Heart right ventricle (tissue), 16 donors: ENCODE data around the gene FTO. TPM values are rescaled to one million over a fixed set of nuclear protein-coding genes. Genes with fewer than 3 reads are reported as not detected.
"Not testable (repeated sequence)": the region's sequence is repeated elsewhere in the genome, so short reads cannot be mapped to it uniquely, and the experiment has no call there.

Source experiments
- ATAC-seq, 8 donors: fragments of 200-7000 bp; cut with Tn5 transposase; one replicate each; pipeline ENCODE4 v1.9.1; 2020; ENCODE audit warnings: mild to moderate bottlenecking in 8 of 8, moderate library complexity in 8 of 8, moderate number of reproducible peaks in 1 of 8
- DNase-seq, 2 donors: peaks; one replicate each; pipeline ENCODE4 v3.0.0-alpha.2; 2020
- H3K27ac ChIP-seq, 10 donors: fragments of 200-600 bp; sonication (generic) in 2 of 10; one replicate each; pipeline versions ENCODE4 v1.5.0 to v1.8.0; 2020 to 2022; ENCODE audit warnings: mild to moderate bottlenecking in 3 of 10
- H3K27me3 ChIP-seq, 7 donors: fragments of 200-600 bp; one replicate each; pipeline ENCODE4 v1.8.0; 2021 to 2022; ENCODE audit warnings: mild to moderate bottlenecking in 2 of 7
- H3K36me3 ChIP-seq, 9 donors: fragments of 200-600 bp; sonication (generic) in 1 of 9; one replicate each; pipeline versions ENCODE4 v1.5.0 to v1.8.0; 2020 to 2022; ENCODE audit warnings: mild to moderate bottlenecking in 2 of 9
- H3K4me1 ChIP-seq, 9 donors: fragments of 200-600 bp; sonication (generic) in 1 of 9; one replicate each; pipeline versions ENCODE4 v1.5.0 to v1.8.0; 2020 to 2022; ENCODE audit warnings: mild to moderate bottlenecking in 4 of 9
- H3K4me3 ChIP-seq, 10 donors: fragments of 200-600 bp; sonication (generic) in 2 of 10; one replicate each; pipeline versions ENCODE4 v1.5.0 to v1.8.0; 2020 to 2022; ENCODE audit warnings: mild to moderate bottlenecking in 7 of 10, moderate library complexity in 2 of 10
- H3K9me3 ChIP-seq, 11 donors: fragments of 200-600 bp in 10 of 11; sonication (generic) in 2 of 11; one replicate each; pipeline versions ENCODE4 v1.5.0 to v1.8.0; 2013 to 2022; ENCODE audit warnings: mild to moderate bottlenecking in 2 of 11, control low read depth in 1 of 11, moderate library complexity in 1 of 11
- CTCF ChIP-seq, 9 donors: fragments of 200-600 bp; sonication (generic) in 2 of 9; IDR thresholded peaks; one replicate each; pipeline versions ENCODE4 v1.5.0 to v1.8.0; 2021 to 2022; ENCODE audit warnings: antibody characterized with exemption in 9 of 9, mild to moderate bottlenecking in 5 of 9, moderate library complexity in 1 of 9
- WGBS, 2 donors: extraction: QIAGEN DNeasy Blood & Tissue Kit; methylation state at CpG; one replicate each; pipeline ENCODE4 v1.1.7; 2013; ENCODE audit warnings: inconsistent platforms in 1 of 2; 5-methylcytosine and 5-hydroxymethylcytosine counted together
- intact Hi-C, 10 donors: fragments of 100-400 bp; cut with DNase I; formaldehyde crosslinking; loops; one replicate each; pipeline versions ENCODE4 v1.11.1 to v1.14.2; 2022
- polyA plus RNA-seq, 2 donors: library from polyadenylated mRNA; stranded (reverse); fragments of 200-250 nt; gene quantifications; one replicate each; pipeline ENCODE4 v1.2.3, GENCODE V29; 2013
- total RNA-seq, 10 donors: library from RNA; stranded (reverse); fragmentation: NEBNext Ultra II Directional in 3 of 10; extraction: Animal tissue kit (Norgen Biotek cat#: 25700) in 3 of 10; gene quantifications; one replicate each; pipeline versions ENCODE4 v1.2.1 to v1.2.4, GENCODE V29; 2021 to 2023
- donor health status: Arrhythmogenic right ventricular cardiomyopathy.
- donor health status: ischemic (EF 13 %, LVEDD 7.1; RV severe dilation, severe dysfunction).
- donor health status: healthy with polysubstance abuse.
- donor health status: DM: no; HTN: yes; CAD: no.
- donor health status: DM: no; HTN: no; CAD: no.
- donor health status: ischemic (EF 25% LVEDD 6.9; RV normal size, moderate dysfunction).
- donor health status: ischemic (EF 25% LVEDD 5.7; RV mildly dilated, moderate dysfunction).
- donor health status: healthy.
- donor health status: DM: yes; HTN: yes; CAD: no.
- donor health status: Ischemic cardiomyopathy.
- donor health status: ischemic (EF 35%, LVEDD 5.7; RV mildly dilated, moderate dysfunction).
- donor health status: nonischemic (EF 11% LVEDD 7.7; RV severe dilation, severe dysfunction).
- donor health status: DM: yes; HTN: yes; CAD: no.
- donor health status: PGD.
- donor health status: ischemic (EF 29% LVEDD 5.4; RV normal size, mild dysfunction).
- donor health status: nonischemic (EF 23%, LVEDD 6.1; RV moderate dilation, normal function).

The FTO gene
- total and polyA plus RNA-seq, 12 donors, result 8.5 to 103 (median 90.0) TPM

DNA sequence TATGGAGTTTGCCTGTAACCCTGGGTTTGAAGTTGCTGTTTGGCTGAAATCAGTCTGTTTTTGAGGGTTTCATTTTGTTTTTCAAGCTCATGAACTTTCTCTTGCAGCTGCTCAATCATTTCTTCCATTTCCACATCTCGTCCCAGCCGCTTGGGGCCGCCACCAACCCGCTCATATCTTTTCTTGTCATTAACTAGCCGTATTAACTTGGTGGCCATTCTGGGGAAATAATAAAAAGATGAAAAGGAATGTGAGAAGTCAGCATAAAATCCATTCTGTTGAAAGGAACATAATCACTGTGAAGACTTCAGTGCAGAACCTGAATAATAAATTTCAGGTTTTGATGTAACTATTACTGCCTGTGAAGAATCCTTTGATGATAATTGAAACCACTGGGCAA lies 11.8 kb upstream of the FTO start:
- H3K4me3 ChIP-seq, result no peak overlapping the region
- ATAC-seq (no peak), DNase-seq (no peak)
- intact Hi-C loops, result no loop called here
- H3K36me3 ChIP-seq, result peaks cover 0 to 26% (median 0%) of the 10 kb centered on the region in 9 donors
- no peaks in the 10 kb centered on the region for H3K27me3 ChIP-seq
- no peaks in the 10 kb centered on the region for H3K9me3 ChIP-seq
- H3K27ac ChIP-seq, result no peak overlapping the region
- WGBS, 2 donors, result 89 to 93% methylated on average over 5 of the region's 5 CpGs
- TF ChIP-seq CTCF (IDR thresholded peaks at IDR 0.05), result no peak
- no peaks in the 10 kb centered on the region for H3K4me1 ChIP-seq

DNA sequence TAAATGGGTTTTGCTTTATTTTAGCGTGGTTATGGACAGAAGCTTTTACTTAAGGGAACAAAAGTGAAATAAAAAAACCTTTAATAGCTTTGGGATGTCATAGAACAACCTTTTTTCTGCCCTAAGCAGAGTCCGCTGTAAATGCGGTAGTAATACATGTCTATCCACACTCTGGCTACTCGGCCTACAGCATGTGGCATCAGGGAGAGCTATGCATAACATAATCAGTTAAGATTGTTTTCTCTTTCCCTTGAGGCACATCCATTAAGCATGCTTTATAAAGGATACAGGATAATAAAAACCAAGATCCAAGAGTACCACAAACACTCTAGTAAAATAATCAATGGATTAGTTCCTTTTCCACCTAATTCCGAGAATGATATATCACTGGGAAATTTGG lies 10.6 kb upstream of the FTO start:
- Histone ChIP-seq H3K27me3 (no peaks in the 10 kb centered on the region), H3K9me3 (no peaks in the 10 kb centered on the region), H3K4me1 (no peaks in the 10 kb centered on the region), H3K27ac (no peak overlapping the region), H3K36me3 (peaks cover 0 to 26% (median 0%) of the 10 kb centered on the region in 9 donors), H3K4me3 (no peak overlapping the region)
- TF ChIP-seq CTCF (IDR thresholded peaks at IDR 0.05), result no peak
- no peak for DNase-seq
- WGBS, 2 donors, result 93 to 97% methylated on average over 5 of the region's 5 CpGs
- intact Hi-C loops, result no loop called here
- ATAC-seq, result no peak

DNA sequence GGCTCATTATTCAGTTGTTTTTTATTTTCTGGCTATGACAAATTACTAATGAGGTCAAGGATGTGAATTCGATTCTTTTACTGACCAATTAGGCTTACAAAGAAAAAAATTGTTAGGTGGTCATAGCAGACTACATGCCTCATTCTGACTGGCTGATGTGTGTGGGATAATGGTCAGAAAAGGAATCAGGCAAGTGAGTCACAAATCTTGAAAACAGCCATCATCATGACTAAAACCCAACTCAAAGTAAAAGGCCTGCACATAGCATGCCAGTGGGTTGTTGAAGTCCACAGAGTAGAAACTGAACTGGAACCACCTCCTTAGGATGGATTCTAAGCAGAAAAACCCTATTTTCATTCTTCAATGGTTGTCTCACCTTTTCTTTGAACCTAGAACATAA lies 8.9 kb upstream of the FTO start:
- intact Hi-C loops, result no loop called here
- 96 to 100% methylated on average over 1 of the region's 1 CpG for WGBS, 2 donors
- TF ChIP-seq CTCF (IDR thresholded peaks at IDR 0.05), result no peak

GRCh38 chr16:53698271-53698670 lies 5.7 kb upstream of the FTO start:
- H3K27me3 ChIP-seq, H3K4me1 ChIP-seq, ATAC-seq, intact Hi-C loops, H3K4me3 ChIP-seq, H3K27ac ChIP-seq, DNase-seq, H3K9me3 ChIP-seq: not testable (repeated sequence)
- peaks cover 0 to 16% (median 0%) of the 10 kb centered on the region in 9 donors for H3K36me3 ChIP-seq
- whole genome bisulfite sequencing, 2 donors, result 92 to 98% methylated on average over 17 to 28 of the region's 31 CpGs

More for the DNA sequence above, 8.9 kb upstream of the FTO start:
- no peak for ATAC-seq
- no peaks in the 10 kb centered on the region for H3K9me3 ChIP-seq
- no peaks in the 10 kb centered on the region for H3K27me3 ChIP-seq
- H3K27ac ChIP-seq, result no peak overlapping the region
- H3K4me1 ChIP-seq, result no peaks in the 10 kb centered on the region
- DNase-seq, result no peak
- H3K36me3 ChIP-seq, result peaks cover 0 to 26% (median 0%) of the 10 kb centered on the region in 9 donors
- no peak overlapping the region for H3K4me3 ChIP-seq

DNA sequence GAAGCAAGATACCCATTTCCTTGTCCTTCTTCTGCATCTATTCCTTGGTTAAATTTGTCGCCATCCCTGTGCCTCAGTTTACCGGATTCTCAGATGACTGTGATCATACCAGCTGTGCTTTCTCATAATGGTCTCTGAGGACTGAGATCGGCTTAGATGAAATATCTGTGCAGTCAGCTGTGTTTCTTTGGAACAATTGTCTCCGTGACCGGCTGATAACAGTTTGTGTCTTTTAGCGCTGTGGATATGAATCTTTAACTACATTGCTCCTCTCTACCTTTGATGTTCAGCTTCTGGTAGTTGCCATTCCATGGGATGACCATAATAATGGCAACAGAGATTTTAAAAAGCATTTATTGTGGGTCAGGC lies 473 bp downstream of the FTO start:
- intact Hi-C loops, result loop anchor here in 2 of 10 donors (2.0 to 10.0 kb wide), 2 partner anchors 34 to 1820 kb away; no protein-coding TSS in a partner anchor
- no peak for TF ChIP-seq CTCF (IDR thresholded peaks at IDR 0.05)
- peaks cover 0 to 8% (median 0%) of the 10 kb centered on the region in 9 donors for H3K36me3 ChIP-seq
- peaks cover 0 to 32% (median 17%) of the 10 kb centered on the region in 9 donors for H3K4me1 ChIP-seq
- H3K4me3 ChIP-seq, result peak overlapping the region; percentile 66 to 80 (median 76)
- H3K27ac ChIP-seq, result peak overlapping the region in 9 of 10 donors; percentile 28 to 81 (median 68)
- H3K9me3 ChIP-seq, result no peaks in the 10 kb centered on the region
- 7 to 10% methylated on average over 6 of the region's 6 CpGs for WGBS, 2 donors
- ATAC-seq, result no peak
- no peaks in the 10 kb centered on the region for H3K27me3 ChIP-seq
- DNase-seq, result no peak
